H9 (cell line): ENCODE results near the gene TDP2. TPM values are rescaled to one million over a fixed set of nuclear protein-coding genes. Genes with fewer than 3 reads are reported as not detected.

Experiments
- DNase-seq: peaks from one replicate; pipeline ENCODE4 v3.0.0-alpha.2; 2017
- H2AFZ ChIP-seq: one replicate; pipeline ENCODE4 v1.6.1; 2013; ENCODE audit warnings: mild to moderate bottlenecking, low read length, control low read depth, moderate library complexity
- H2AK5ac ChIP-seq: 2 replicates; pipeline ENCODE4 v1.6.1; 2013; ENCODE audit warnings: low read length, control low read depth, mixed read lengths; ENCODE audit not compliant: insufficient read length
- H2BK120ac ChIP-seq: one replicate; pipeline ENCODE4 v1.6.1; 2013; ENCODE audit warnings: low read depth, mild to moderate bottlenecking, low read length, control low read depth, inconsistent platforms; ENCODE audit not compliant: poor library complexity, severe bottlenecking
- H2BK12ac ChIP-seq: 2 replicates; pipeline ENCODE4 v1.6.1; 2013; ENCODE audit warnings: low read length, control low read depth, mixed read lengths, low read depth; ENCODE audit not compliant: insufficient read length
- H2BK15ac ChIP-seq: 2 replicates; pipeline ENCODE4 v1.6.1; 2013; ENCODE audit warnings: low read depth, low read length, control low read depth
- H2BK20ac ChIP-seq: one replicate; pipeline ENCODE4 v1.6.1; 2013; ENCODE audit warnings: low read depth, mild to moderate bottlenecking, low read length, control low read depth, inconsistent platforms; ENCODE audit not compliant: poor library complexity, severe bottlenecking
- H2BK5ac ChIP-seq: 2 replicates; pipeline ENCODE4 v1.6.1; 2013; ENCODE audit warnings: low read length, control low read depth, mixed read lengths; ENCODE audit not compliant: insufficient read length
- H3K14ac ChIP-seq: 2 replicates; pipeline ENCODE4 v1.6.1; 2013; ENCODE audit warnings: low read length, control low read depth; ENCODE audit not compliant: insufficient read depth
- H3K18ac ChIP-seq: 2 replicates; pipeline ENCODE4 v1.6.1; 2013; ENCODE audit warnings: low read depth, mild to moderate bottlenecking, mixed read lengths, low read length, control low read depth; ENCODE audit not compliant: insufficient read length
- H3K23ac ChIP-seq: 2 replicates; pipeline ENCODE4 v1.6.1; 2013; ENCODE audit warnings: low read length, control low read depth, mixed read lengths, low read depth; ENCODE audit not compliant: insufficient read length
- H3K23me2 ChIP-seq: 2 replicates; pipeline ENCODE4 v1.6.1; 2013; ENCODE audit warnings: low read depth, mild to moderate bottlenecking, mixed read lengths, low read length, control low read depth; ENCODE audit not compliant: insufficient read length, poor library complexity, severe bottlenecking
- H3K27ac ChIP-seq: 2 replicates; pipeline ENCODE4 v1.5.1; 2013; ENCODE audit warnings: low read length, control low read depth, mixed read lengths, low read depth; ENCODE audit not compliant: insufficient read length
- H3K27me3 ChIP-seq: 2 replicates; pipeline ENCODE4 v1.6.1; 2013; ENCODE audit warnings: low read length, control low read depth, inconsistent platforms; ENCODE audit not compliant: insufficient read depth
- H3K4ac ChIP-seq: 2 replicates; pipeline ENCODE4 v1.6.1; 2013; ENCODE audit warnings: low read depth, mild to moderate bottlenecking, control low read depth, inconsistent platforms, low read length, moderate library complexity
- H3K4me1 ChIP-seq: 2 replicates; pipeline ENCODE4 v1.6.1; 2013; ENCODE audit warnings: low read length, control low read depth, inconsistent platforms; ENCODE audit not compliant: insufficient read depth
- H3K4me2 ChIP-seq: 2 replicates; pipeline ENCODE4 v1.6.1; 2013; ENCODE audit warnings: low read length, control low read depth, mixed read lengths; ENCODE audit not compliant: insufficient read length, insufficient read depth
- H3K56ac ChIP-seq: 2 replicates; pipeline ENCODE4 v1.6.1; 2013; ENCODE audit warnings: low read depth, mild to moderate bottlenecking, mixed read lengths, low read length, control low read depth; ENCODE audit not compliant: insufficient read length
- H3K79me1 ChIP-seq: 2 replicates; pipeline ENCODE4 v1.6.1; 2013; ENCODE audit warnings: low read depth, mild to moderate bottlenecking, moderate library complexity, low read length, control low read depth, inconsistent platforms; ENCODE audit not compliant: insufficient read depth, poor library complexity, severe bottlenecking
- H3K79me2 ChIP-seq: 2 replicates; pipeline ENCODE4 v1.6.1; 2013; ENCODE audit warnings: low read length, control low read depth, inconsistent platforms; ENCODE audit not compliant: insufficient read depth
- H3K9ac ChIP-seq: 2 replicates; pipeline ENCODE4 v1.6.1; 2013; ENCODE audit warnings: low read length, control low read depth, mixed read lengths; ENCODE audit not compliant: insufficient read length; ENCODE audit errors: extremely low read depth
- H3K9me3 ChIP-seq: one replicate; pipeline ENCODE4 v1.6.1; 2013; ENCODE audit warnings: low read depth, low read length, inconsistent platforms; ENCODE audit not compliant: control insufficient read depth
- H3T11ph ChIP-seq: one replicate; pipeline ENCODE4 v1.6.1; 2013; ENCODE audit warnings: mild to moderate bottlenecking, low read length, control low read depth, inconsistent platforms
- H4K20me1 ChIP-seq: one replicate; pipeline ENCODE4 v1.6.1; 2013; ENCODE audit not compliant: control insufficient read depth, insufficient read length, insufficient read depth
- H4K5ac ChIP-seq: 2 replicates; pipeline ENCODE4 v1.6.1; 2013; ENCODE audit warnings: low read depth, mild to moderate bottlenecking, mixed read lengths, low read length, control low read depth; ENCODE audit not compliant: insufficient read length
- H4K8ac ChIP-seq: replicated peaks from 2 replicates; pipeline ENCODE4 v1.6.1; 2013; ENCODE audit warnings: low read length, control low read depth, mixed read lengths, low read depth; ENCODE audit not compliant: insufficient read length
- H4K91ac ChIP-seq: 2 replicates; pipeline ENCODE4 v1.6.1; 2013; ENCODE audit warnings: low read depth, mild to moderate bottlenecking, moderate library complexity, mixed read lengths, low read length, control low read depth; ENCODE audit not compliant: insufficient read length
- H3K27ac Mint-ChIP-seq, 3 experiments: 2 replicates in 2 of 3; 3 replicates in 1 of 3; pipeline ENCODE4 v1.8.0; 2020 to 2021; ENCODE audit warnings: mixed read lengths in 3 of 3, mild to moderate bottlenecking in 1 of 3, moderate library complexity in 1 of 3
- H3K27me3 Mint-ChIP-seq: 2 replicates; pipeline ENCODE4 v1.8.0; 2021; ENCODE audit warnings: low read depth, mild to moderate bottlenecking, moderate library complexity, mixed read lengths
- H3K36me3 Mint-ChIP-seq, 3 experiments: 2 replicates in 2 of 3; 3 replicates in 1 of 3; pipeline ENCODE4 v1.8.0; 2020 to 2021; ENCODE audit warnings: low read depth in 3 of 3, mixed read lengths in 3 of 3; ENCODE audit not compliant: insufficient read depth in 1 of 3
- H3K4me1 Mint-ChIP-seq, 2 experiments: 2 replicates each; pipeline ENCODE4 v1.8.0; 2020; ENCODE audit warnings: mixed read lengths in 2 of 2
- H3K4me3 Mint-ChIP-seq, 2 experiments: 2 replicates in 1 of 2; 3 replicates in 1 of 2; pipeline ENCODE4 v1.8.0; 2020 to 2021; ENCODE audit warnings: mild to moderate bottlenecking in 2 of 2, mixed read lengths in 2 of 2, moderate library complexity in 1 of 2
- H3K9me3 Mint-ChIP-seq, 2 experiments: 2 replicates in 1 of 2; 3 replicates in 1 of 2; pipeline ENCODE4 v1.8.0; 2020; ENCODE audit warnings: mild to moderate bottlenecking in 2 of 2, mixed read lengths in 2 of 2, moderate library complexity in 1 of 2
- WGBS: extraction: QIAGEN DNeasy Blood & Tissue Kit; methylation state at CpG from one replicate; pipeline ENCODE4 v1.1.7; 2013; ENCODE audit warnings: missing lambda C conversion rate, low lambda C conversion rate, mixed read lengths; ENCODE audit not compliant: insufficient read length; ENCODE audit errors: extremely low coverage; 5-methylcytosine and 5-hydroxymethylcytosine counted together
- total RNA-seq: library from RNA; stranded (reverse); gene quantifications from 2 replicates; pipeline ENCODE4 v1.2.1, GENCODE V29; 2021
- TF ChIP-seq, protein P1 (sequence below): fragments of 200-600 bp; sonication (generic); conservative IDR thresholded peaks from 3 replicates; pipeline ENCODE4 v1.8.0; 2021; ENCODE audit warnings: antibody characterized with exemption, mild to moderate bottlenecking

Gene TDP2
- total RNA-seq, 1 experiment from 2014 or later, result 55.6 TPM

DNA sequence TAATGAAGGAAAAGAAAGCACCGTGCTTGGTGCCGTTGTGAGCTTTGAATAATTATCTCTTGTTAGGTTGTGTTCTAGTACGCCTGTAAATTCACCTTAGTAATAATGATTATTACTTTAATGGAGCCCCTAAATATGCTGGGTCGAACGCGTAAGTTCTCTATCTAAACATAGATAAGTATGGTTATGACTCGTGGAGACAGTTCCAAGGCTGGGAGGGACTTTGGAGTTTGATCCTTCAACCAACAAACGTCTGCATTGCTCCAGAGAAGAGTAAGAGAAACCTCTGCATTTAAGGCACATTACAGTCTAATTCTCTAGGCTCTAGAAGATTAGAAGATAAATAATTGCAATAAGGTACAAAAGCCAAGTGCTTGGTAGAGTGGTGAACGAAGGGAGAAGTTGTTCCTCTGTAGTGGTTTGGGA lies 692 bp upstream of the TDP2 start:
- WGBS, result no CpG with 5 or more reads among the region's 9 CpGs
- Histone ChIP-seq H3K79me2 (peaks cover 8% of the 10 kb centered on the region; the same call in 1 of the 2 replicates), H2BK120ac (no peak overlapping the region), H2BK5ac (no peak overlapping the region), H3K27ac (peak overlapping the region; percentile 82), H2AFZ (no peak overlapping the region), H3K4me2 (peak overlapping the region; percentile 74), H3K9ac (peak overlapping the region; percentile 92), H3K4me1 (no peaks in the 10 kb centered on the region), H2AK5ac (no peak overlapping the region), H3K23me2 (peaks cover 12% of the 10 kb centered on the region), H2BK20ac (no peak overlapping the region), H3T11ph (no peak overlapping the region), H3K23ac (no peak overlapping the region), H4K20me1 (no peaks in the 10 kb centered on the region), H3K27me3 (no peaks in the 10 kb centered on the region), H3K18ac (peak overlapping the region; percentile 88), H2BK15ac (no peak overlapping the region), H4K8ac (no peak overlapping the region), H3K9me3 (peaks cover 12% of the 10 kb centered on the region), H3K56ac (no peak overlapping the region), H4K5ac (no peak overlapping the region), H3K14ac (peak overlapping the region; percentile 91; the same call in 1 of the 2 replicates), H3K4ac (no peak overlapping the region), H2BK12ac (no peak overlapping the region), H3K79me1 (no peaks in the 10 kb centered on the region), H4K91ac (no peak overlapping the region)
- H3K27me3 Mint-ChIP-seq, result no peaks in the 10 kb centered on the region
- peaks cover 52 to 71% (median 60%) of the 10 kb centered on the region in 3 experiments for H3K36me3 Mint-ChIP-seq
- H3K27ac Mint-ChIP-seq, result peak overlapping the region; percentile 99 to 100 (median 99)
- no peak for DNase-seq
- TF ChIP-seq, protein P1, sequence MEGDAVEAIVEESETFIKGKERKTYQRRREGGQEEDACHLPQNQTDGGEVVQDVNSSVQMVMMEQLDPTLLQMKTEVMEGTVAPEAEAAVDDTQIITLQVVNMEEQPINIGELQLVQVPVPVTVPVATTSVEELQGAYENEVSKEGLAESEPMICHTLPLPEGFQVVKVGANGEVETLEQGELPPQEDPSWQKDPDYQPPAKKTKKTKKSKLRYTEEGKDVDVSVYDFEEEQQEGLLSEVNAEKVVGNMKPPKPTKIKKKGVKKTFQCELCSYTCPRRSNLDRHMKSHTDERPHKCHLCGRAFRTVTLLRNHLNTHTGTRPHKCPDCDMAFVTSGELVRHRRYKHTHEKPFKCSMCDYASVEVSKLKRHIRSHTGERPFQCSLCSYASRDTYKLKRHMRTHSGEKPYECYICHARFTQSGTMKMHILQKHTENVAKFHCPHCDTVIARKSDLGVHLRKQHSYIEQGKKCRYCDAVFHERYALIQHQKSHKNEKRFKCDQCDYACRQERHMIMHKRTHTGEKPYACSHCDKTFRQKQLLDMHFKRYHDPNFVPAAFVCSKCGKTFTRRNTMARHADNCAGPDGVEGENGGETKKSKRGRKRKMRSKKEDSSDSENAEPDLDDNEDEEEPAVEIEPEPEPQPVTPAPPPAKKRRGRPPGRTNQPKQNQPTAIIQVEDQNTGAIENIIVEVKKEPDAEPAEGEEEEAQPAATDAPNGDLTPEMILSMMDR, result no peak
- peak overlapping the region; percentile 91 to 95 for H3K4me3 Mint-ChIP-seq
- peaks cover 22 to 25% of the 10 kb centered on the region in 2 experiments for H3K4me1 Mint-ChIP-seq
- peaks cover 33 to 39% of the 10 kb centered on the region in 2 experiments for H3K9me3 Mint-ChIP-seq
